ENCODE measurements around the gene SURF6.

Gene SURF6

DNA sequence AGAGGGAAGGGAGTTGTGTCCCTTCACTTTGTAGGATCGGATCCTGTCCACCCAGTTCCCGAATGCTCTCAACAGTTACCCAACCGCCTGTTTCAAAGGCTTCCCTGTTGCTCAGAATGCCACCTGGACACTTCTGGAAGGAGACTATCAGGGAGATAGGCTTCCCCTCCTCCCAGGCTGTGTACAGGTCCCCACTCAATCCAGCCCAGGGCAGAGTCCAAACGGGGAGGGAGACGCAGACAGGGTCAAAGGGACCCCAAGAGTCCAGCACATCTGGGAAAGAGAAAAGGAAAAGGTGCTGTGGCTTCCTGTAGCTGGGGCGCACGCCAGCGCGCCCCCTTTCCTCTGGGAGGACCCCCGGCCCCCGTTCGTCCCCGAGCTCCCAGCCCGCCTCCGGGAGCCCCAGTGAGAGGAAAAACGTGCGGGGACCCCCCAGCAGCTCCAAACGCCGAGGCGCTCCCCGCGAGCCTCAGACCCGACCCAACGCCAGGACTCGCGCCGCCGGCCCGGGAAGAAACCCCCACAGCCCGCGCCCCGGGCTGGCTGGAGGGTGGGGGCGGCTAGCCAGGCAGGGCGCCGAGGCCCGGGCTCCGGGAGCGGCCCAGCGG is 39.2 kb upstream of the SURF6 start:
- no peak for TF ChIP-seq POLR2A (IDR thresholded peaks at IDR 0.05; ENCODE audit: low read depth, low read length)
- DNase-seq (ENCODE audit: insufficient read length, low spot score) (no peak), FAIRE-seq (no peak)

- no peak for FAIRE-seq
- DNase-seq (ENCODE audit: insufficient read length, low spot score): no peak
- no peak for TF ChIP-seq POLR2A (IDR thresholded peaks at IDR 0.05; ENCODE audit: low read depth, low read length)
Measured at GRCh38 chr9:133374612-133375115, 38.7 kb upstream of the SURF6 start.

DNA sequence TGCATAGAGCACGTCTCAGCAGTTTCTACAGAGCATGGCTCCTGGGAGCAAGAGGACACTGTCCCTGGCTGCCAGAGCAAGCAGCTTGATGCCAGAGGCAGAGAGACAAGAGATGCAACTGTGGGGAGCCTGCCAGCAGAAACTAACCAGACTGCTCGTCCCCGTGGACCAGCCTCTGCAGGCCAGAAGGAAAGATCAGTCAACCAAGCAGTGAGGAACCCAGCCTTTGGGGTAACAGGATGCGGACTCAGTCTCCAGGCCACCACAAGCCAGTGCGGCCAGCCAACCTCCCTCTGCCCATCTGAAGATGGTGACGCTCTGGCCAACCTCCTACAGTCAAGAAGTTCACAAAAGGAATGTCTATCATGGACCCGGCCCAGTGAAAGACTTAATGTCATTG is 36.2 kb upstream of the SURF6 start:
- no peak for FAIRE-seq

GRCh38 chr9:133371261-133371711 is 35.3 kb upstream of the SURF6 start:
- TF ChIP-seq POLR2A (IDR thresholded peaks at IDR 0.05; ENCODE audit: low read depth, low read length): no peak
- FAIRE-seq (no peak), DNase-seq (ENCODE audit: insufficient read length, low spot score) (no peak)

More for the DNA sequence above, 36.2 kb upstream of the SURF6 start:
- no peak for TF ChIP-seq POLR2A (IDR thresholded peaks at IDR 0.05; ENCODE audit: low read depth, low read length)
- DNase-seq (ENCODE audit: insufficient read length, low spot score): no peak

- FAIRE-seq (no peak), DNase-seq (ENCODE audit: insufficient read length, low spot score) (no peak)
- no peak for TF ChIP-seq POLR2A (IDR thresholded peaks at IDR 0.05; ENCODE audit: low read depth, low read length)
Measured at GRCh38 chr9:133370685-133371084, 34.7 kb upstream of the SURF6 start.

DNA sequence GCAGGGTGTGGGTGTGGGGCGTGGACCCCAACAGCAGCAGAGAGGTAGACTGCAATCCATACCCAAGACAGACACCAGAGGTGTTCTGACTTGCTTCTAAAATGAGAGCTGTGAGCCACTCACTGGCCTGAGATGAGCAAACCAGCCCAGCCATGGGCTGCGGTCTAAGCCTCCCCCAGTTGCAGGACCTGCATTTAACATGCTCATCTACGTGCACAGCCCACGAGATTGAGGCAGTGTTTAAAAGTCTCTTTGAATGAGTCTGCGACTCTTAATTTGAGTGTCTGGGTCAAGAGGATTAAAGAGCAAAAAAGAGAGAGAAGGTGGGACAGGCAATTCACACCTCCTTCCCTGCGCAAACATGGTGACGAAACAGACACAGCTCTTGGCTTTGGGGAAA is 33.9 kb upstream of the SURF6 start:
- FAIRE-seq (no peak), DNase-seq (ENCODE audit: insufficient read length, low spot score) (no peak)
- TF ChIP-seq POLR2A (IDR thresholded peaks at IDR 0.05; ENCODE audit: low read depth, low read length): no peak

- no peak for FAIRE-seq
- DNase-seq (ENCODE audit: insufficient read length, low spot score): no peak
- no peak for TF ChIP-seq POLR2A (IDR thresholded peaks at IDR 0.05; ENCODE audit: low read depth, low read length)
Measured at GRCh38 chr9:133369422-133369821, 33.4 kb upstream of the SURF6 start.

DNA sequence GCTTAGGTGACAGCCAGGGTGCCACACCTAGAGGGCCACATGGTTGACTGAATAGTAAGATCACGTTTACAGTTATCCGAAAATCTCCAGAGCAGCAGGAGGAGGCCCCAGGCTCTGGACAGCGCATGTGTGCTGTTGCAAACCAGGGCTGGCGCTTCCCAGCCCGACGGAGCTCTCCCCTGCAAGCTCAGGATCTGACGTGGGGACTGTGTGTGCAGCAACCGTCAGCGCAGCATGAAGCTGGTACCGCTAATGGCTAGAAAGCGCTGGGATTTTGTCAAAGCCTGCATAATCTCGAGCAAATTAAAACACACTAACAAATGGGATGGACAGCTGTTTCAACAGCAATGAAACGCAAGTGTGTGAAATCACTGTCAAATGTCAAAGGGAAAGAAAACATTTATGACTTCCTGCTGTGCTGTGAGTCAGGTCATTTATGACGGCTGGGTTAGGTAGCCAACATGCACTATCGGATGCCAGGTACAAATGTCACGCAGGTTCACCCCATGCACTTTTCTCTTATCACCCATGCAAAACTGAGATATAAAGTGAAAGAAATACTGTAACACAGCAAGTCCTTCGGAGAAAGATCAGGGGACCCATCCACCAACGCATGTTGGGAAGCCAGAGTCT is 32.4 kb upstream of the SURF6 start:
- no peak for FAIRE-seq

GRCh38 chr9:133367778-133368177 is 31.8 kb upstream of the SURF6 start:
- FAIRE-seq (no peak), DNase-seq (ENCODE audit: insufficient read length, low spot score) (no peak)
- no peak for TF ChIP-seq POLR2A (IDR thresholded peaks at IDR 0.05; ENCODE audit: low read depth, low read length)

More for the DNA sequence above, 32.4 kb upstream of the SURF6 start:
- no peak for DNase-seq (ENCODE audit: insufficient read length, low spot score)
- TF ChIP-seq POLR2A (IDR thresholded peaks at IDR 0.05; ENCODE audit: low read depth, low read length): no peak

DNA sequence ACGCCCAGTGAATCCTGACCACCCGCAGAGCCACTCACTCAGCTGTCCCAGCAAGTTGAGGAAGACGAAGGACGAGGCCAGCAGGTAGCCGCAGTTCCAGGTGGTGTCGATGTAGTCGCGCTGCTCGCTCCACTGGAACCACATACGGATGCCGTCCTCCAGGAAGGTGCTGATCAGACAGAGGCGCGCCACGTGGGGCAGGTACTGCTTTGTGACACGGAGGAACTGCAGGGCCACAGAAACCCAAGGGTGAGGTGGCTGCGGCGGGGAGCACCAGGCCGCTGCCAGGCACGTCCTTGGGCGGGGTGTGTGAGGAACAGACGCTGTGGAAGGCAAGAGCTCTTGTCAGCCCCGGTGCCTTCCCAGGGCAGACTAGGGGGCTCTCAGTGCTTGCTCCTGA is 31.2 kb upstream of the SURF6 start:
- no peak for TF ChIP-seq POLR2A (IDR thresholded peaks at IDR 0.05; ENCODE audit: low read depth, low read length)
- DNase-seq (ENCODE audit: insufficient read length, low spot score): no peak
- FAIRE-seq: no peak

DNA sequence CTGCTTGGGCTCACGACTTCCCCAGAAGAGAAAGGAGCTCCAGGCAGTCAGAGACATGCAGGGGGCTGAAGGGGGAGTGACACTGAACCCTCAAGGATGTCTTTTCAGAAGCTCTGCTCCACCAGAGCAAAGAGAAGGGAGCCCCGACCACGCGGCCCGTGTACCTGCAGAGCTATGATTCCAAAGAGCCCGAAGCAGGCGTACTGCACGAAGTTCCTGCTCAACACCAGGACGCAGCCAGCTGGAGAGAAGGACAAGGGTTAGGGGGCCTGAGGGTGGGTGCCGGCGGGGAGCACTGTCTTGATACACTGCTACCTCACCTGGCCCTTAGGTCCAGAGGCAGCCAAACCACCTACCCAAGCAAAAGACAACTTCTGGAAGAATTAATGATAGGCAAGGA is 30.4 kb upstream of the SURF6 start:
- DNase-seq (ENCODE audit: insufficient read length, low spot score) (no peak), FAIRE-seq (no peak)
- TF ChIP-seq POLR2A (IDR thresholded peaks at IDR 0.05; ENCODE audit: low read depth, low read length): no peak

GRCh38 chr9:133362359-133363044 is 26.5 kb upstream of the SURF6 start:
- DNase-seq (ENCODE audit: insufficient read length, low spot score) (no peak), FAIRE-seq (no peak)
- no peak for TF ChIP-seq POLR2A (IDR thresholded peaks at IDR 0.05; ENCODE audit: low read depth, low read length)

DNA sequence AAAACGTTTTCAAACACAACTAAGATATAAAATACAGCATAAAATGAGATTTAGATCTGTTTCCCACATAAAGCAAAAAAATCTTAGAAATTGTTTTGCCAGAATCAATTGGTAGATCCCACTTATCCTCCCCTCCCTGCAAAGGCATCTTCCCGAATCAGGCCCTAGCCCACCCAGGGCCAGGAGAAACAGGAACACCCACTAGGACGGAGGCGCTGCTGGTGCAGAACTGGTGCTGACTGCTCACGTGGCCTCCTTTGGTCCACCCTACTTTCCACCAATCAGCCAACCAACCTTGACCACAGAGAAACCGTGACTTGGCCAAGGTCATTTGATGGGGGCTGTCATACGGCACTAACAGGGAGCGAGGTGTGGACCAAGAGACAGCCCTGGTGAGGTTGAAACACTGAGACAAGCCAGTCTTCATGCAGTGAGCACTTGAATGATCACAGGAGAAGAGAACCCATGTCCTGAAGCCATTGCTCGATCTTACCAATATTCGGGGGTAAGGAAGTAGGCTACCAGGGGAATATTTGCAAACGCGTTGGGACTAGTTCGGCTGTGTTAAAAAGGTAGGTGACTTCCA is 25.6 kb upstream of the SURF6 start:
- FAIRE-seq (no peak), DNase-seq (ENCODE audit: insufficient read length, low spot score) (no peak)
- no peak for TF ChIP-seq POLR2A (IDR thresholded peaks at IDR 0.05; ENCODE audit: low read depth, low read length)

All from H54 (cell line).